Neuronal stem cell (in vitro differentiated cells): ENCODE results near the gene ZNF488.

Experiments
- DNase-seq: peaks from one replicate; pipeline ENCODE4 v3.0.0-alpha.2; 2013; ENCODE audit warnings: low spot score
- H2AFZ ChIP-seq: one replicate; pipeline ENCODE4 v1.6.1; 2013; ENCODE audit warnings: mild to moderate bottlenecking, low read length, inconsistent platforms
- H2AK5ac ChIP-seq: 2 replicates; pipeline ENCODE4 v1.6.1; 2013; ENCODE audit warnings: low read depth, mild to moderate bottlenecking, inconsistent platforms, low read length, moderate library complexity, mixed read lengths
- H2BK120ac ChIP-seq: 2 replicates; pipeline ENCODE4 v1.6.1; 2013; ENCODE audit warnings: low read depth, mild to moderate bottlenecking, inconsistent platforms, low read length, moderate library complexity, mixed read lengths
- H2BK12ac ChIP-seq: one replicate; pipeline ENCODE4 v1.6.1; 2013; ENCODE audit warnings: low read length, inconsistent platforms
- H2BK15ac ChIP-seq: 2 replicates; pipeline ENCODE4 v1.6.1; 2013; ENCODE audit warnings: mild to moderate bottlenecking, low read length, inconsistent platforms, mixed read lengths
- H2BK5ac ChIP-seq: one replicate; pipeline ENCODE4 v1.6.1; 2013; ENCODE audit warnings: inconsistent platforms, mild to moderate bottlenecking, low read length, moderate library complexity
- H3K14ac ChIP-seq: one replicate; pipeline ENCODE4 v1.6.1; 2013; ENCODE audit warnings: low read length, inconsistent platforms
- H3K18ac ChIP-seq: 2 replicates; pipeline ENCODE4 v1.6.1; 2013; ENCODE audit warnings: low read length, inconsistent platforms
- H3K23ac ChIP-seq: 2 replicates; pipeline ENCODE4 v1.6.1; 2013; ENCODE audit warnings: low read depth, mild to moderate bottlenecking, mixed read lengths, low read length, inconsistent platforms; ENCODE audit not compliant: poor library complexity
- H3K27ac ChIP-seq: replicated peaks from 3 replicates; pipeline ENCODE4 v1.5.1; 2013; ENCODE audit warnings: low read length, inconsistent platforms
- H3K27me3 ChIP-seq, 3 experiments: 2 replicates each; pipeline ENCODE4 v1.6.1; 2013; ENCODE audit warnings: low read length in 3 of 3, mild to moderate bottlenecking in 2 of 3, inconsistent platforms in 1 of 3, low read depth in 1 of 3, mixed read lengths in 1 of 3, moderate library complexity in 1 of 3; ENCODE audit not compliant: control insufficient read depth in 3 of 3, insufficient read depth in 3 of 3
- H3K36me3 ChIP-seq, 2 donors: replicated peaks in 1 of 2; 2 replicates each; pipeline ENCODE4 v1.6.1; 2013; ENCODE audit warnings: low read length in 2 of 2; ENCODE audit not compliant: control insufficient read depth in 2 of 2, insufficient read depth in 2 of 2
- H3K4ac ChIP-seq: 2 replicates; pipeline ENCODE4 v1.6.1; 2013; ENCODE audit warnings: inconsistent platforms, mild to moderate bottlenecking, low read length, moderate library complexity
- H3K4me1 ChIP-seq, 2 donors: 1 replicate in 1 of 2; 2 replicates in 1 of 2; pipeline ENCODE4 v1.6.1; 2013; ENCODE audit warnings: low read length in 2 of 2, low read depth in 1 of 2; ENCODE audit not compliant: control insufficient read depth in 2 of 2, insufficient read depth in 1 of 2
- H3K4me2 ChIP-seq: one replicate; pipeline ENCODE4 v1.6.1; 2013; ENCODE audit warnings: mild to moderate bottlenecking, low read length, inconsistent platforms; ENCODE audit not compliant: insufficient read depth, poor library complexity, severe bottlenecking
- H3K4me3 ChIP-seq, 2 donors: 2 replicates each; pipeline ENCODE4 v1.5.1; 2013; ENCODE audit warnings: low read length in 2 of 2, mild to moderate bottlenecking in 2 of 2, inconsistent platforms in 1 of 2, moderate library complexity in 1 of 2
- H3K79me1 ChIP-seq: one replicate; pipeline ENCODE4 v1.6.1; 2013; ENCODE audit warnings: low read depth, mild to moderate bottlenecking, inconsistent platforms, low read length, moderate library complexity
- H3K9ac ChIP-seq: one replicate; pipeline ENCODE4 v1.6.1; 2013; ENCODE audit warnings: mild to moderate bottlenecking, low read depth, low read length, inconsistent platforms; ENCODE audit not compliant: poor library complexity
- H3K9me3 ChIP-seq, 2 donors: replicated peaks in 1 of 2; 2 replicates each; pipeline versions ENCODE3 to v1.6.1; 2013; ENCODE audit warnings: low read length in 2 of 2, mild to moderate bottlenecking in 2 of 2, inconsistent platforms in 1 of 2, low read depth in 1 of 2, mixed read lengths in 1 of 2, moderate library complexity in 1 of 2; ENCODE audit not compliant: control insufficient read depth in 2 of 2, insufficient read depth in 1 of 2
- H4K8ac ChIP-seq: one replicate; pipeline ENCODE4 v1.6.1; 2013; ENCODE audit warnings: low read depth, mild to moderate bottlenecking, inconsistent platforms, low read length, moderate library complexity
- H4K91ac ChIP-seq: one replicate; pipeline ENCODE4 v1.6.1; 2013; ENCODE audit warnings: low read length, low read depth, mild to moderate bottlenecking, inconsistent platforms; ENCODE audit not compliant: poor library complexity
- WGBS, 2 donors: extraction: QIAGEN DNeasy Blood & Tissue Kit; methylation state at CpG; one replicate each; pipeline ENCODE4 v1.1.7; 2013; ENCODE audit warnings: missing lambda C conversion rate in 2 of 2, mixed read lengths in 1 of 2; ENCODE audit not compliant: insufficient read length in 2 of 2, insufficient replicate concordance in 1 of 2; ENCODE audit errors: extremely low coverage in 2 of 2; 5-methylcytosine and 5-hydroxymethylcytosine counted together

Gene ZNF488

GRCh38 chr10:47350671-47351640 is 33.1 kb downstream of the ZNF488 start:
- no peak overlapping the region for H3K4ac ChIP-seq
- DNase-seq, result no peak
- H3K27ac ChIP-seq, result no peak overlapping the region
- no peak overlapping the region for H2BK120ac ChIP-seq
- H3K9ac ChIP-seq, result no peak overlapping the region
- H3K14ac ChIP-seq, result peak overlapping the region; percentile 84
- H3K9me3 ChIP-seq, result peaks cover 0 to 1% of the 10 kb centered on the region in 2 donors
- peak overlapping the region; percentile 52 for H3K18ac ChIP-seq
- H2BK5ac ChIP-seq, result peak overlapping the region; percentile 35
- no peak overlapping the region for H3K4me2 ChIP-seq
- H2AK5ac ChIP-seq, result no peak overlapping the region
- no peak overlapping the region for H3K4me3 ChIP-seq
- no peaks in the 10 kb centered on the region for H3K79me1 ChIP-seq
- H3K4me1 ChIP-seq, result no peaks in the 10 kb centered on the region
- no CpG with 5 or more reads among the region's 39 CpGs for WGBS, 2 donors
- peaks cover 0 to 6% (median 0%) of the 10 kb centered on the region in 3 experiments for H3K27me3 ChIP-seq
- no peak overlapping the region for H4K8ac ChIP-seq
- peak overlapping the region; percentile 31 for H3K23ac ChIP-seq
- no peak overlapping the region for H2AFZ ChIP-seq
- H2BK15ac ChIP-seq, result no peak overlapping the region
- no peak overlapping the region for H2BK12ac ChIP-seq
- no peak overlapping the region for H4K91ac ChIP-seq
- no peaks in the 10 kb centered on the region for H3K36me3 ChIP-seq

GRCh38 chr10:47349941-47350371 is 34.1 kb downstream of the ZNF488 start:
- no peak overlapping the region for H2BK15ac ChIP-seq
- H3K4me1 ChIP-seq, result no peaks in the 10 kb centered on the region
- H3K4ac ChIP-seq, result no peak overlapping the region
- H3K79me1 ChIP-seq, result no peaks in the 10 kb centered on the region
- peak overlapping the region; percentile 75 for H3K23ac ChIP-seq
- no peak overlapping the region for H4K91ac ChIP-seq
- H3K14ac ChIP-seq, result peak overlapping the region; percentile 97
- H2BK12ac ChIP-seq, result no peak overlapping the region
- peak overlapping the region; percentile 60 for H3K18ac ChIP-seq
- no CpG with 5 or more reads among the region's 31 CpGs for WGBS, 2 donors
- peak overlapping the region; percentile 27 for H2BK120ac ChIP-seq
- H3K27me3 ChIP-seq, result peaks cover 0 to 6% (median 0%) of the 10 kb centered on the region in 3 experiments
- no peak overlapping the region for H4K8ac ChIP-seq
- no peak overlapping the region for H3K27ac ChIP-seq
- H3K9ac ChIP-seq, result peak overlapping the region; percentile 13
- DNase-seq, result no peak
- H2AK5ac ChIP-seq, result no peak overlapping the region
- peaks cover 0 to 1% of the 10 kb centered on the region in 2 donors for H3K9me3 ChIP-seq
- no peak overlapping the region for H2AFZ ChIP-seq
- H3K4me2 ChIP-seq, result no peak overlapping the region
- H3K4me3 ChIP-seq, result no peak overlapping the region
- peak overlapping the region; percentile 35 for H2BK5ac ChIP-seq
- no peaks in the 10 kb centered on the region for H3K36me3 ChIP-seq

GRCh38 chr10:47349516-47349915 is 34.6 kb downstream of the ZNF488 start:
- no peak overlapping the region for H4K8ac ChIP-seq

More at GRCh38 chr10:47349516-47349915, 34.6 kb downstream of the ZNF488 start:
- no peak overlapping the region for H3K4ac ChIP-seq
- H3K4me3 ChIP-seq, result no peak overlapping the region
- peak overlapping the region; percentile 27 for H2BK120ac ChIP-seq
- H3K4me2 ChIP-seq, result no peak overlapping the region
- no peak overlapping the region for H2BK12ac ChIP-seq
- no peak overlapping the region for H2AFZ ChIP-seq
- peak overlapping the region; percentile 75 for H3K23ac ChIP-seq
- H3K27me3 ChIP-seq, result peaks cover 0 to 7% (median 0%) of the 10 kb centered on the region in 3 experiments
- H3K36me3 ChIP-seq, result no peaks in the 10 kb centered on the region
- peak overlapping the region; percentile 97 for H3K14ac ChIP-seq
- H3K4me1 ChIP-seq, result no peaks in the 10 kb centered on the region
- H2BK5ac ChIP-seq, result peak overlapping the region; percentile 35
- no CpG with 5 or more reads among the region's 22 CpGs for WGBS, 2 donors
- no peaks in the 10 kb centered on the region for H3K79me1 ChIP-seq
- no peak overlapping the region for H3K27ac ChIP-seq
- H2BK15ac ChIP-seq, result no peak overlapping the region
- H3K18ac ChIP-seq, result peak overlapping the region; percentile 3
- H4K91ac ChIP-seq, result no peak overlapping the region
- DNase-seq, result no peak
- H3K9me3 ChIP-seq, result peaks cover 0 to 1% of the 10 kb centered on the region in 2 donors
- peak overlapping the region; percentile 13 for H3K9ac ChIP-seq
- no peak overlapping the region for H2AK5ac ChIP-seq
